ENCODE data around the gene TAB3.
A peak's percentile ranks its signal among the peaks of the same experiment; 100 is the strongest.

TAB3 gene, protein sequence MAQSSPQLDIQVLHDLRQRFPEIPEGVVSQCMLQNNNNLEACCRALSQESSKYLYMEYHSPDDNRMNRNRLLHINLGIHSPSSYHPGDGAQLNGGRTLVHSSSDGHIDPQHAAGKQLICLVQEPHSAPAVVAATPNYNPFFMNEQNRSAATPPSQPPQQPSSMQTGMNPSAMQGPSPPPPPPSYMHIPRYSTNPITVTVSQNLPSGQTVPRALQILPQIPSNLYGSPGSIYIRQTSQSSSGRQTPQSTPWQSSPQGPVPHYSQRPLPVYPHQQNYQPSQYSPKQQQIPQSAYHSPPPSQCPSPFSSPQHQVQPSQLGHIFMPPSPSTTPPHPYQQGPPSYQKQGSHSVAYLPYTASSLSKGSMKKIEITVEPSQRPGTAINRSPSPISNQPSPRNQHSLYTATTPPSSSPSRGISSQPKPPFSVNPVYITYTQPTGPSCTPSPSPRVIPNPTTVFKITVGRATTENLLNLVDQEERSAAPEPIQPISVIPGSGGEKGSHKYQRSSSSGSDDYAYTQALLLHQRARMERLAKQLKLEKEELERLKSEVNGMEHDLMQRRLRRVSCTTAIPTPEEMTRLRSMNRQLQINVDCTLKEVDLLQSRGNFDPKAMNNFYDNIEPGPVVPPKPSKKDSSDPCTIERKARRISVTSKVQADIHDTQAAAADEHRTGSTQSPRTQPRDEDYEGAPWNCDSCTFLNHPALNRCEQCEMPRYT

DNA sequence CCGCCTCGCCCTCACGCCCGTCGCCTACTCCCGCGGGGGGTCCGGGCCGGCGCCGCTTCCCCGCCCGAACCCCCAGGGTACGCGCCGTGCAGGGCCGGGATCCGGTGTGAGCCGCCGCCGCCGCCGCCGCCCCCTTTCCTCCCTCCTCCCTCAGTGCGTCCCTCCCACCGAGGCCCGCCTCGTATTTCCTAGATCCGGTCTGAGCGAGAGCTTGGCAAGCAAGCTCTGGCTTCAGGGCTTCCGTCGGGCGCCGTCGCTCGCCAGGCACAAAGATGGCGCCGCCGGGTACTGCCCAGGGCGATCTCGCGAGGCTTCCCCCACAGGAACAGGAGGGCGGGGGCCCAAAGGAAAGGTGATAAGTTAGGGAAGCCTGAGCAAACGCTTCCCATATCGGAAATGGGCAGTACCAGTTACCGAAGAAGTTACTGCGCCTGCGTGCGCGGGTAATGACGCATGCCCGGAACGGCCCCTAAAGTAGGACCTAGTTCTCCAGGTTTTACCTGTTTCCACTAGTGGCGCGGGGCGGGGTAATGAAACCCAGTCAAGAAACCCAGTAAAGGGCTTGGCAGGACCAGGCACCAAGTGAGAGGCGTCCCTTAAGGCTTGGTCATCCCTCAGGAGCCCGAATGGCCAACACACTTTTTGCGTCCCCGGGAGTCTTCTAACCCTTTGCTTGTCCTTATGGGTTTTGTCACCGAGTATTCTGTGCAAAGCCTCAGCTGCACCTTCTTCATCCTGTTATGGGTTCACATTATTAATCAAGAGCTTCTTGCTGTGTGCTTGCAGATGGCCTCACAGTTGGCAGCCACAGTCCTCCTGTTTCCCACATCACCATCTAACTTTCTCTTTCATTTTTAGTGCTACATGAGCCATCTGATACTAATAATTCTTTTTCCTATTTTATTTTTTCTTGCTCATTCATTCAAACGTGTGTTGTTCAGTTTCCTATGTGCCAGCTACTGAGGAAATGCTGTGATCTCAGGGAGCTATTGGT, at the start of gene TAB3:
TAB3 (minus strand) TSS at position 108 of the 994 bp plus-strand sequence. CDS start 29,666 bp downstream, outside the sequence.
- DNase-seq: peak; percentile 92

DNA sequence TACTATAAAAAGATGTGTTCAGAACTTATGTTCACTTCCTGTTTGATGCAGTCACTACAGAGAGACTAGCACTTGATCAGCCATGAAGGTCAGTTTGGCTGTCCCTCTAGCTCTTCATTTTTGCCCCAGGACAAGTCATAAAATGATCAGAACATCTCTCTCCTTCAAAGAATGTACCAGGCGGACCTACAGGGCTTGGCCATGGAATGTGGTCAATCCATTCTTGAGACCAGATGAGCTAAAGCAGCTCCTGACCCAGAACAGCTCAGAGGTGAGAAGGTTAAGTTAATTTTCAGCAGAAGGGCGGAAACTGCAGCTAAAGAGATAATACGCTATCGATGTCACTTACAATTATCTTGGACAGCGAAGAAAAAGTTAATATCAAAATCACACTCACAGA, 49.2 kb upstream of the TAB3 start:
- DNase-seq: no peak

DNA sequence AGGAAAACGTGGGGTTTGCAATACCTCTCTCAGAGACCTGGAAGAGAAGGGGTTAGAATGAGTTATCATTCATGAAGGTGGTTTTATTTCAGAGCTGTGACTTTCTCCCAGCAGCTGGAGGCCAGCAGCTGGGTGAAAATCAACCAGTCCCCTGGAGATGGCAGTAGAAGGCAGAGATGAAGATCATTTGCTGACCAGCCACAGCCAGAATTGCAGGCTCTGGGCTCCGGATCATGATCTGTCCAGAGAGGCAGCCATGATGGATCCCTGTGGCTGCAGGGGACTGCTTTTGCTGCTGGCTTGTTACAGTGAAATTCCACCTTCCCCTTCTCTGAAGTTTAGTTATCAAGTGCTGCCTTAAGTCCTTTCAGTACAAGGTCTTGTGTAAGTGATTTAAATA, 46.9 kb upstream of the TAB3 start:
- DNase-seq: no peak

DNA sequence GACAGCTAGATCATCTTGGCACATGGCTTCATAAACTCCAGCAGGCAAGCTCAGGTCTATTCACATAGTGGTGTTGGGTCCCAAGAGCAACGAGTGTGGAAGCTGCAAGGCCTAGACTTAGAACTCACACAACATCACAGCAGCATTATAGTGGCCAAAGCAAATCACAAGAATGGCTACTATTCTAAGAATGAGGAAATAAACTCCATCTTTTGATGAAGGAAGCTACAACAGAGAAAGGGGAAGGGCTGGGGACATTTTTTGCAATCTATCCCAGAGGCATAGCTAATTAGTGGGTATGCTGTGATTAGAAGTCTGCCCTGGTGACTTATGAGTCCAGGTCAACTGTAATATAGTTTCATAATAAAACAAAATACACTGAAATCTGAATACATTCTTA, 42.9 kb upstream of the TAB3 start:
- DNase-seq: no peak

DNA sequence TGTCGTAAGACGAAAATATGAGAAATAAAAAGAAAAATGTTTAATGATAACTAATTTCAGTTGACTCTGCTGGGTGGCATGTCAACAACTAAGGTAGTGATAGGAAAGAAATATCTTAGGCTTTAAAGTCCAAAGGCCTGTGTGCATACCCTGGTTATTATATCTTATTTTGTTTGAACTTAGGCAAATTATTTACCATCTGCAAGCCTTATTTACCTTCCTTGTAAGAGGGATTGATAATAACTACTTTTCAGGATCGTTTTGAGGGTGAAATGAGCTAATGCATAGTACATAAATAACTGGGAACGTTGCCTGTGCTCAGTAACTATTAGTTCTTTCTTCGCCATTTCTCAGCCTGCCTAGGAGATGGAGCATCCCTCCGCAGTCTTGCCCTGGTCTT, 41.6 kb upstream of the TAB3 start:
- DNase-seq: no peak

DNA sequence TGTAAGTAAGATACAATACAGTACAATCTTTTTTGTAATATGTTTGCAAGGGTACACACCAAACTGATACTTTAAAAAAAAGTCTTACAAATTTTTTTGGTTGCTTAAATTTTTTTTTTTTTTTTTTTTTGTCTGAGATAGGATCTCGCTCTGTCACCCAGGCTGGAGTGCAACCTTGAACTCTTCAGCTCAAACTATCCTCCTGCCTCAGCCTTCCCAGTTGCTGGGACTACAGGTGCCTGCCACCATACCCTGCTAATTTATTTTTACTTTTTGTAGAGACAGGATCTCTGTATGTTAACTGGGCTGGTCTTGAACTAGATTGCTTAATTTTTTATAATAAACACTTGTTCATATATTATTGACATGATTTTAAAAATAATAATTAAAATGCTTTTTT, 41.1 kb upstream of the TAB3 start:
- DNase-seq: no peak

DNA sequence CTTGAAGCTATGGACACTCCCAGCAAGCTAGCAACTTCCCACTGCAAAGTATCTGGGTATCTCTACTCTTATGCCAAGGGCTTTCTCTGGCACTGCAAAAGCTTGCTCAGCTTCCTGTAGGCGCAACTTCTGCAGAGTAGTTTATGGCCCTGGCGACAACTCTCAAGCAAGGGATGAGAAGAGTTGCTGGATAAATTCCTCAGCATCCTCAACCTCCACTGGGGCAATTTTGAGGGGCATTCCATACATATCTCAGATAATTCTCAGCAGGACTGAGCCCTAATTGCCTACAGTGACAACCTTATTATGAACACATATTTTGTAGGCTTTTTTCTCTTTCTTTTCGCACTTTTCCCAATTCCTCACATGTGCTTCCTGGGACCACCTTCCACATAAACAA, 31.2 kb upstream of the TAB3 start:
- DNase-seq: no peak

DNA sequence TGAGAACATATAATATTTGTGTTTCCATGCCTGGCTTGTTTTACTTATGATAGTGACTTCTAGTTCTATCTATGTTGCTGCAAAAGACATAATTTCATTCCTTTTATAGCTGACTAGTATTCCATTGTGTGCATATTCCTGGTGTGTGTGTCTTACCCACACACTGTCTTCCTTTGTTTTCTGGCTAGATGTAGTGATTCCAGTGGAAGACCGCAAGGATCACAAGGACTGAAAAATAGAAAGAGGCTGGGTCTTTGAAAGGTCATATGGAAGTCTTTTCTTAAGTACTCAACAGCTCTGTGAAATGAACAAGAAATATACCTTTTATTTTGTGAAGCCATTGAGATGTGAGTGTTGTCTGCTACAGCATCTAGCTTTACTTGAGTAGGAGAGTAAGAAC, 29.4 kb upstream of the TAB3 start:
- DNase-seq: no peak

DNA sequence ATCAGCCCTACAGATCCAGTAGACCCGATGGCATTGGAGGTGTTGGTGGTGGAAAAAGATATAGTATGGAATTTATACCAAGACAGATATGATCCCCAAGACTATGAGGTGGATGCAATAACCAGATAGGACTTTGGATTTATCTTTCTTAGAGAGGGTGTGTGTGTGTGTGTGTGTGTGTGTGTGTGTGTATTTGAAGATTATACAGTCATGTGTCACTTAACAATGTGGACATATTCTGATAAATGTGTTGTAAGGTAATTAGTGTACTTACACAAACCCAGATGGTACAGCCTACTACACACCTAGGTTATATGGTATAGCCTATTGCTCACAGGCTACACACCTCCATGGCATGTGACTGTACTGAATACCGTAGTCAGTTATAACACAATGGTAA, 24.4 kb upstream of the TAB3 start:
- DNase-seq: no peak

DNA sequence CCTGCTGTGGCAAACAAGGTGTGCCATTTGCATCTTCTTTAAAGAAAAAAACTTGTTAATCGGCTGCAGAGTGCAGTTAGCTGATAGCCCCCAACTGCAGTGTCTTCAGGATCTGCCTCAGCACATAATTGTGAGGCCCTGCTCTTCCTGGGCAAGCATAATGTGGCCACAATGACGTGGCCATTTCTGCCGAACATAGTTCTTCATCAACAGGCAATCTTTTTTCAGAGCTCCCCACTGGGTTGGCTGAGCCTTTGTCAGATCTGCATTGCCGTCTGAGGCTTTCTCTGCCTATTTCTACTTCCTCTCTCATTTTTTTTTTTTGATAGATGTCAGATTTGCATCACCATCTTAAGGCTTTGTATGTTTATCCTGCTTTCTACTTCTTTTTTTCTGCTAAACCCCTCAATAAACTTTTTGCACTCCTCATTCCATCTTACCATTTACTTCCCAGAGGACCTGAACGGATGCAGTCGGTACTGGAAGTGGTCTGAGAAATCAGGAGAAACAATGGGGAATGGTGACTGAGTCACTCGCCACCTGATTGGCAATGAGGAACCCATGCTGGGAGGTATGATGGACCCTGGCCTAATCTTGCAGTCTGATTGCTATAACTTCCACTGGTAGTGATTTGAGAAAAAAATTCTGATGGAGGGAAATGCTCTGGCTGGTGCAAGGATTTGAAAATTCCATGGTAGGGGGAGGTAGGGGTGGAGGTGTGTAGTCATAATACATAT, 21.2 kb upstream of the TAB3 start:
- DNase-seq: peak; percentile 22

DNA sequence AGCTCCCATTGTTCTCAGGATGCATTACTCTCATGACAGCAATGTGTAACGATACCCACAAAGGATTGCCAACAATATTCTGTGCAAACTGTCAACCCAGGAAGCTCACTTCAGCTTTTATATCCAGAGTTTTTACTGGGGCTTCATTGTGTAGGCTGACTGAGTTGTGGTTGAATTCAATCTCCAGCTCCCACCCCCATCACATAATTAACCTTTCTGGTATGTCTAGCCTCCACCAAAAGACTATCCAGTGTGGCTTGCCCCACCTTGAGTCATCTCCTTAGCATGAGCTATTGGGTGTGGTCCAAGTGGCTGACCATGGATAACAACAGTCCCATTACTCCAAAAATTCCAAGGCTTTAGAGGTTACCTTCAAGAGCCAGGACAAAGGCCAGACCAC, 17.7 kb upstream of the TAB3 start:
- DNase-seq: no peak

DNA sequence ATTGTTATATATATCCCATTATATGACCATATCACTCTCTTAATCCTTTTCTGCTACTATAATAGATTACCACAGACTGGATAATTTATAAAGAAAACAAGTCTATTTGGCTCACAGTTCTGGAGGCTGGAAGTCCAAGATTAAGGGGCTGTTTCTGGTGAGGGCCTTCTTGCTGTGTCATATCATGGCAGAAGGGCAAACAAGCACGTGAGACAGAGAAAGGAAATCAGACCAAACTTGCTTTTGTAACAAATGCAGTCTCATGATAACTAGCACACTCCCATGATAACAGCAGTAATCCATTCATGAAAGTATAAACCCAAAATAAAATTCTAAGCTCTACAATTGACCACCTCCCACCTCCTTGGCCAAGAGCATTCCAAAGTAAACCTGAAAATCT, 16.3 kb upstream of the TAB3 start:
- no peak for DNase-seq

DNA sequence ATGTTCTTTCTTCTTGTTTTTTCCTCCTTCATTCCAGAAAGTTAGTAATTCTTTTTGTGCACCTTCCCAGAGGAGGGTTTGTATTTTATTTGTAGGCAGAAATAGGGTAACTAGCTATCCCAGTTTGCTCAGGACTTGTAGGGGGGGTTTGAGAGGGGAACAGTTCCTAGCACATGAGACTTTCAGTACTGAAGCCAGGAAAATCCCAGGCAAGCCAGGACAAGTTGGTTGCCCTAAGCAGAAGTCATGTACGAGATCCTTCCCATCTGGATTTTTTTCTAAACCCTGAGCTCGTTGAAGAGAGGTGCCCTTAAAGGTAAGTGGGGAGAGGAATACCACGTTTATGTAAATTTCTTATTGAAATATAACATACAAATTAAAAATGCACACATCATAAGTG, 15.6 kb upstream of the TAB3 start:
- DNase-seq: no peak

DNA sequence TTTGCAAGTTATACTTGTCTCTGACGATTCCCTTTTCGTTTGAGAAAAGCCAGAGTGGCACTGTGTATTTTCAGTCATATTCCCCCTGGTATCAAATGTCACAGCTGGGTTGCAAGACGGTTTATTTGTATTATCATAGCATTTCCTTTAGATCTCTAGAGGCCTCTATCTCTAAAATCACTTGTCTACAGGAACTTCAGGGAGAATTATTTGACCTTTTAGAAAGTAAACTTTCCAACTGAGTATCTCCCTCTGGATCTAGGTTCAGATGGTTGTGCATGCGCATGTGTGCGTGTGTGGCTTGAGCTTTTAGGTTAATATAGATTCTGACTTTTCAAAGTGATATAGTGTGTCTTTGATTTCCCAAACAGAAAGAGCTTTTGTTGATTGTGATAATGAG, 15.1 kb upstream of the TAB3 start:
- DNase-seq: no peak

DNA sequence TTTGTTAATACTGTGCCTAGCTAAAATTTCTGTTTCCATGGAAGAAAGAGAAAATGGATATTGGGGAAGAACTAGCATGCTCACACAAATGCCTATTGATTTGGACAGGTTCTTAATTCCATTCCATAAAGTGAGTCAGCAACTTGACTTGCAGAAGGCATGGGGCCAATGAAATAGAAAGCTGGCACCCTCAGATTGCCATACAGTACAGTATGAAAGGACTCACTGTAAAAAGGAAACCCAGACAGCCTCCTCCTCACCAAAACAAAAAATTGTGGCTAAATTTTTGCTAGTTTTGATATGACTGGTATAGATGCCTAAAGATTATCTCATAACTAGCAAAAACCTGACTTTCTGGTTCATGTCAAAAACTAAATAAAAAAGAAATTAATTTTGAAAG, 11.2 kb upstream of the TAB3 start:
- peak; percentile 13 for DNase-seq

DNA sequence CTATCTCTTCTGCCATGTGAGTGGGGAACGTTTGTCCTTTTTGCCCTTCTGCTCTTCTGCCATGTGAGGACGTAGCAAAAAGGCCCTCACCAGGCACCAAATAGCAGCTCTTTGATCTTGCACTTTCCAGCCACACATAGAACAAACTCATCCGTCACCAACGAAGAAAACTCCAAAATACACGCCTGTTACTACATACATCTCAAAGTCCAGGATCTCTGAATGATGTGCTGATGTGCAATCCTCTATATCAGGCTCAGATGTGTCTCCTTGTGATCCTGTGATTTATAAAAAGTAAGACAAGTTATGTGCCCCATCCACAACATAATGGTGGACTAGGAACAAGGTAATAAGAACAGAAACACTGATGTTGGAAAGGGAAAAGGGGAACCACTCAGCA, 9.8 kb upstream of the TAB3 start:
- DNase-seq: no peak

DNA sequence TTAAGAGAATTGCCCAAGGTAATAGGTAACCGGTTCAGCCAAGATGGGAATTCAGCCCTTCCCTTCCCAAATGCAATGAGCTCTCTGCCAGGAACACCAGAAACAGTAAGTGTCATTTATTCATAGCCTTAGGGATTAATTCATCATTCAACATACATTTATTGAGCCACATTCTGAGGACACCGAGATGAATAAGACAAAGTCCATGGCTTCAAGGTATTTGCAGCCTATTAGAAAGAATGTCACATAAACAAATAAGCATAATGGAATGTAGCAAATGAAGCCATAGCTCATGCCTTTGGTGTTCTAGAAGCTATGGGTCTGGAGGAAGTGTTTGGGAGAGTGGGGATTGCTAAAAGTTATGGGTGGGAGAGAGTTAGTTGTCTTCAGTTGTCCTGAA, 6.3 kb upstream of the TAB3 start:
- DNase-seq: no peak

DNA sequence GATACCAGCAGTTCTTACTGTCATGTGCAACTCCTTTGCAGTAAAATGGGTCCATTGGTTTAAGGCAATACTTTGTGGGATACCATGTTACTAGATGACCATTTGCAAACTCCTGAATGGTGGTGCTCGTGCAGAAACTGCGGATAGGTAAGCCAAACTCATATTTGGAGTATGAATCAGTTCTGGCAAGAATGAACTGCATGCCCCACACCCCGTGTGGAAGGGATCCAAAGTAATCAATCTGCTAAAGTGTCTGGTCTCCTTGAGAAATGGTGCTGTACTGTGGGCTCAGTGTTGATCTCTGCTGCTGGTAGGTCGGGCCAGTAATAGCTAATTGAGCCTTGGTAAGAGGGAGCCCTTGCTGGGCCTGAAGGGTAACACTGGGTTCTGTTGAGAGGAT, 4.2 kb upstream of the TAB3 start:
- DNase-seq: no peak

DNA sequence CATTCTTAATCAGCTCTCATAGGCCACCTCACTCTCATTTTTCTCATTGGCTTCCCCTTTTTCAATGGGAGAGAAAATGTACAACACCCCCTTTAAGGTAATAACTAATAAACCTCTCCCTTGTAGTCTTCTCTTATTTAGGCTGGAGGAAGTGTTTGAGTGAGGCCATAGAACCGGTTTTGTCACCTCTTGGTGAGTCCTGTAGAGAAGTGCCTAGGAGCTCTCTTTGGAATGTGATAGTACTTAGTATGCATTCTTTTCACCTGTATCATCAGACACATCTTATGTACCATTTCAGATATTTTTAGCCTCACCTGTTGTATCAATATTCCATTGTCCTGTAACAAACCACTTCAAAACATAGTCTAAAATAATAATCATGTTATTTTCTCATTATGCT, 3.5 kb upstream of the TAB3 start:
- DNase-seq: no peak

DNA sequence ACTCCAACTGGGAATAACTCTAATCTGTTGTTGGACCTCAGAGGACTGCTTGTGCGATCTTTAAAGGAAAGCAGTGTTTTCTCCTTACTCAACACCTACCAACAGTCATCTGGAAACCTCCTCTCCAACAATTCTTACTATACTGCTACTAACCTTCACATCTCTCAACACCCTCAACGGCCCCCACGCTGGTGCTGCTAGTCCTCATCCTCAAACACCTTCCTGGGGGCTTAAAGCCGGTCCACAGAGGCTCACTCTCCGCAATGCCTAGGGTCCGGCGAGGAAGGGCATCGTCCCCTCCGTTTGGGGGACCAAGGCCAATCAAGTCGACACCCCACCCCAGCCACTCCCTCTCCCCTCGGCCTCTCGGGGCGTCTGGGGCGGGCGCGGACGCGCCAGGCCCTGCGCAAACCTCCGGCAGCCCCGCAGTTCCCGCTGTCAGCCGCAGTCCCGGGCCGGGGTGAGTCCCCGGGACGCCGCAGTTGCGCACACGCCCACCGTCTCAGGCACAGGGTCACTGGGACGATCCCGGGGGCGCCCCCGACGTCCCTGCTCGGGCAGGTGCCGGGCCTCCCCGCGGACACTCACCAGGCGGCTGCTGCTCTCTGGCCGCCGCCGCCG, 418 bp downstream of the TAB3 start:
- peak; percentile 41 for DNase-seq

DNA sequence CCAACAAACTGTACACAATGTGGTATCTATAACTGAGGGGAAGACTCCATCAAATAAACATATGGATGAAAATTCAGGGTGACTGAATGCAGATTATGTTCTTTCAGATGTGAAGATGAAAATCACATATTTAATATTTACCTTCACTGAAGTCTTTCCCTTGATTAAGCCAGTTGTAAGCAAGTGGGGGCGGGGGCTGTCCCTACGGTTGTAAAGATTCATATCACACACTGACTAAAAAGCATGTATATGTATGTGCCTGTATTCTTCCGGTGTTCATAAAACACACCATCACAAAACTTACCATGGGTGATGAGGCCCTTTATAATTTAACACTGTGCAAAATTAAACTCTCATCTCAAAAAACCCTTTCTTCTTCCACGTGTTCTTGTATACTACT, 1.3 kb downstream of the TAB3 start:
- DNase-seq: peak; percentile 77

DNA sequence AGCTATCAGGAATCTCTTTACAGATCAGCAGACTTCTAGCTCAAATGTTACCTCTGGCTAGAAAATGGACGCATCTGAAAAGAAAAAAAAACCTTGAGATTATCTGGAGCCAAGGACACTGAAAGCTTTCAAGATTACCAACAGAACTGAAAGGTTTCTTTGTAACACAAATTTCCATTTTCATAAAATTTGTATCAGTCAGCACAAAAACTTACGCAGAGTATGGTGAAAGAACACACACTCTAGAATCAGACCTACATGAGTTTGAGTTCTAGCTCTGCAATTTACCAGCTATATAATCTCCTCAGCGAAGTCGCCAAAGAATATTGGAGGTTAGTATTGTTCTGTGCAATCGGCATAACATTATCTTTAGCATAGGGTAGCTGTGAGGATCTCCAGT, 1.8 kb downstream of the TAB3 start:
- no peak for DNase-seq

Data from activated CD4-positive, alpha-beta T cell treated with anti-CD3 and anti-CD28 coated beads for 48 hours (primary cell).